Panc1 (cell line): ENCODE data around the gene DPEP2NB. TPM values are rescaled to one million over a fixed set of nuclear protein-coding genes. Genes with fewer than 3 reads are reported as not detected.

Experiments used
- ATAC-seq: fragments of 200-7000 bp; cut with Tn5 transposase; 2 replicates; pipeline ENCODE4 v1.9.1; 2020; ENCODE audit warnings: mild to moderate bottlenecking, moderate library complexity
- BruUV-seq: library from RNA; stranded (reverse); fragments of 400-500 nt; replicated peaks from 2 replicates; lab custom pipeline; 2021; lab: Mats Ljungman, UMichigan
- CTCF ChIA-PET: fragments of 300-600 bp; sonication (Branson Sonifier 250); formaldehyde crosslinking; loops from one replicate; lab custom pipeline; 2022; ENCODE audit warnings: antibody characterized with exemption; lab: Charles Lee
- POLR2A ChIA-PET: fragments of 300-600 bp; sonication (Branson Sonifier 250); formaldehyde crosslinking; loops from one replicate; lab custom pipeline; 2022; ENCODE audit warnings: antibody characterized with exemption; lab: Charles Lee
- DNase-seq: peaks from one replicate; pipeline ENCODE4 v3.0.0-alpha.2; 2010; ENCODE audit warnings: low read depth, low spot score
- H3K27ac ChIP-seq: 2 replicates; pipeline ENCODE4 v1.5.1; 2011; ENCODE audit warnings: mild to moderate bottlenecking, low read length, inconsistent platforms
- H3K27me3 ChIP-seq: fragments of 200-500 bp; sonication (Bioruptor generic); 2 replicates; pipeline ENCODE4 v1.6.0; 2014; ENCODE audit warnings: low read length, inconsistent platforms; ENCODE audit not compliant: control insufficient read depth, insufficient read depth
- H3K36me3 ChIP-seq: fragments of 200-500 bp; sonication (Bioruptor generic); 2 replicates; pipeline ENCODE4 v1.5.1; 2014; ENCODE audit warnings: inconsistent platforms, mild to moderate bottlenecking, low read length, moderate library complexity; ENCODE audit not compliant: control insufficient read depth, insufficient read depth
- H3K4me1 ChIP-seq: 2 replicates; pipeline ENCODE4 v1.5.1; 2011; ENCODE audit warnings: inconsistent platforms, mild to moderate bottlenecking, low read length, moderate library complexity; ENCODE audit not compliant: control insufficient read depth, insufficient read depth
- H3K4me3 ChIP-seq, 2 experiments: 2 replicates each; pipeline ENCODE4 v1.5.1; 2011 to 2012; ENCODE audit warnings: low read depth in 2 of 2, low read length in 2 of 2, mild to moderate bottlenecking in 2 of 2, inconsistent platforms in 1 of 2, moderate library complexity in 1 of 2
- H3K9me3 ChIP-seq: fragments of 200-500 bp; sonication (Bioruptor generic); 2 replicates; pipeline ENCODE4 v1.5.1; 2014; ENCODE audit warnings: low read depth, mild to moderate bottlenecking, inconsistent platforms, low read length, moderate library complexity; ENCODE audit not compliant: control insufficient read depth, insufficient read depth
- CTCF ChIP-seq: fragments of 450-650 bp; IDR thresholded peaks from 2 replicates; pipeline ENCODE4 v1.5.1; 2017; ENCODE audit warnings: mild to moderate bottlenecking
- POLR2AphosphoS5 ChIP-seq: IDR thresholded peaks from 2 replicates; pipeline ENCODE4 v1.6.1; 2012; ENCODE audit warnings: mild to moderate bottlenecking, low read depth, low read length, moderate library complexity
- REST ChIP-seq, 2 experiments: IDR thresholded peaks; 2 replicates each; pipeline ENCODE4 v1.6.1; 2011 to 2012; ENCODE audit warnings: low read depth in 2 of 2, control low read depth in 1 of 2, low read length in 1 of 2, mild to moderate bottlenecking in 1 of 2, moderate library complexity in 1 of 2; ENCODE audit not compliant: insufficient read depth in 1 of 2
- SIN3A ChIP-seq: IDR thresholded peaks from 2 replicates; pipeline ENCODE4 v1.6.1; 2012; ENCODE audit warnings: low read depth, mild to moderate bottlenecking, low read length, moderate library complexity, borderline replicate concordance; ENCODE audit not compliant: insufficient read depth
- TCF7L2 ChIP-seq: IDR thresholded peaks from 2 replicates; pipeline ENCODE4 v1.6.1; 2011; ENCODE audit warnings: mild to moderate bottlenecking, low read depth, low read length, inconsistent platforms
- in situ Hi-C: cut with HindIII; loops from 2 replicates; pipeline ENCODE4 v1.10.0; 2016; ENCODE audit warnings: low sequenced_read_pairs, low pct_unique_long_range_greater_than_20kb
- intact Hi-C: fragments of 100-400 bp; cut with micrococcal nuclease; formaldehyde crosslinking; loops from one replicate; pipeline ENCODE4 v1.10.0; 2022; ENCODE audit not compliant: unreplicated experiment
- total RNA-seq: library from RNA; stranded (reverse); gene quantifications from one replicate; pipeline ENCODE4 v1.2.1, GENCODE V29; 2021; ENCODE audit not compliant: unreplicated experiment

The DPEP2NB gene
- total RNA-seq, 1 experiment from 2014 or later = not detected

- in situ Hi-C loops = no loop called here
- no peaks in the 10 kb centered on the region for H3K36me3 ChIP-seq
- no peaks in the 10 kb centered on the region for H3K27me3 ChIP-seq
- intact Hi-C loops = no loop called here
- peak overlapping the region; percentile 69 to 85 for H3K4me3 ChIP-seq
- CTCF ChIA-PET = interaction anchor here (0.6 to 0.7 kb wide), 2 partner anchors 26 to 294 kb away, joined by 10 to 12 read pairs; no protein-coding TSS in a partner anchor
- peak overlapping the region; percentile 54 for H3K27ac ChIP-seq
- POLR2A ChIA-PET = no interaction called here
- peaks cover 15% of the 10 kb centered on the region for H3K4me1 ChIP-seq
- TF ChIP-seq REST (IDR thresholded peaks at IDR 0.05; ENCODE audit: insufficient read depth in 1 of 2, low read depth in 2 of 2, low read length in 1 of 2) = no peak
- TF ChIP-seq CTCF = no peak
- TF ChIP-seq POLR2AphosphoS5 = no peak
- no peak for TF ChIP-seq SIN3A
- no peak for TF ChIP-seq TCF7L2
- DNase-seq (no peak), ATAC-seq (no peak; the same call in 1 of the 2 replicates)
- BruUV-seq = no TSS peak
- H3K9me3 ChIP-seq = no peaks in the 10 kb centered on the region
Measured at GRCh38 chr16:67969254-67970039, 46.3 kb downstream of the DPEP2NB start.

- intact Hi-C loops = no loop called here
- in situ Hi-C loops = no loop called here
Measured at GRCh38 chr16:67968400-67969253, 47.1 kb downstream of the DPEP2NB start, which contains the start of gene SLC12A4. Gene SLC12A4 (minus strand): TSS chr16:67968637. CDS start chr16:67968553, 84 bp downstream.

More at GRCh38 chr16:67968400-67969253, 47.1 kb downstream of the DPEP2NB start, which contains the start of gene SLC12A4:
- Histone ChIP-seq H3K9me3 (no peaks in the 10 kb centered on the region), H3K27ac (peak within 1 kb of the TSS; percentile 88), H3K4me1 (peaks cover 15% of the 10 kb centered on the region), H3K36me3 (no peaks in the 10 kb centered on the region), H3K27me3 (no peaks in the 10 kb centered on the region), H3K4me3 (peak within 1 kb of the TSS; percentile 69 to 85)
- ATAC-seq (peak; percentile 91), DNase-seq (no peak)
- peak; percentile 64; the same call in 1 of the 2 replicates for TF ChIP-seq SIN3A
- TF ChIP-seq REST (IDR thresholded peaks at IDR 0.05; ENCODE audit: insufficient read depth in 1 of 2, low read depth in 2 of 2, low read length in 1 of 2) = no peak
- 0 out of 2 replicates have a peak, but pooled peaks have one; percentile 21 for TF ChIP-seq POLR2AphosphoS5
- ChIA-PET POLR2A (interaction anchor here (0.5 kb wide), 1 partner anchor 236 kb away, joined by 4 read pairs; no protein-coding TSS in a partner anchor), CTCF (interaction anchor here (0.7 kb wide), 1 partner anchor 25 kb away, joined by 12 read pairs; no protein-coding TSS in a partner anchor)
- no TSS peak for BruUV-seq
